Ishikawa (cell line): ENCODE results near the gene HGS.

Experiments
- CEBPB ChIP-seq: IDR thresholded peaks from 2 replicates; pipeline ENCODE4 v1.6.1; 2012
- EGR1 ChIP-seq: IDR thresholded peaks from 2 replicates; pipeline ENCODE4 v1.6.1; 2012
- EP300 ChIP-seq: IDR thresholded peaks from 2 replicates; pipeline ENCODE4 v1.6.1; 2012; ENCODE audit warnings: borderline replicate concordance
- FOXM1 ChIP-seq: IDR thresholded peaks from 2 replicates; pipeline ENCODE4 v1.6.1; 2012; ENCODE audit warnings: low read depth, borderline replicate concordance
- NFIC ChIP-seq: IDR thresholded peaks from 2 replicates; pipeline ENCODE4 v1.6.1; 2012
- RAD21 ChIP-seq: IDR thresholded peaks from 2 replicates; pipeline ENCODE4 v1.6.1; 2012; ENCODE audit warnings: low read depth
- TAF1 ChIP-seq: IDR thresholded peaks from 2 replicates; pipeline ENCODE4 v1.6.1; 2012; ENCODE audit warnings: low read depth, mild to moderate bottlenecking
- YY1 ChIP-seq: IDR thresholded peaks from 2 replicates; pipeline ENCODE4 v1.6.1; 2012; ENCODE audit warnings: low read depth
- ZBTB7A ChIP-seq: IDR thresholded peaks from 2 replicates; pipeline ENCODE4 v1.6.1; 2012; ENCODE audit warnings: low read depth
- TF ChIP-seq, protein P1 (sequence below): IDR thresholded peaks from 2 replicates; pipeline ENCODE4 v1.6.1; 2012
- TF ChIP-seq, protein P2 (sequence below): IDR thresholded peaks from 2 replicates; pipeline ENCODE4 v1.6.1; 2012; ENCODE audit warnings: low read depth, mild to moderate bottlenecking

DNA sequence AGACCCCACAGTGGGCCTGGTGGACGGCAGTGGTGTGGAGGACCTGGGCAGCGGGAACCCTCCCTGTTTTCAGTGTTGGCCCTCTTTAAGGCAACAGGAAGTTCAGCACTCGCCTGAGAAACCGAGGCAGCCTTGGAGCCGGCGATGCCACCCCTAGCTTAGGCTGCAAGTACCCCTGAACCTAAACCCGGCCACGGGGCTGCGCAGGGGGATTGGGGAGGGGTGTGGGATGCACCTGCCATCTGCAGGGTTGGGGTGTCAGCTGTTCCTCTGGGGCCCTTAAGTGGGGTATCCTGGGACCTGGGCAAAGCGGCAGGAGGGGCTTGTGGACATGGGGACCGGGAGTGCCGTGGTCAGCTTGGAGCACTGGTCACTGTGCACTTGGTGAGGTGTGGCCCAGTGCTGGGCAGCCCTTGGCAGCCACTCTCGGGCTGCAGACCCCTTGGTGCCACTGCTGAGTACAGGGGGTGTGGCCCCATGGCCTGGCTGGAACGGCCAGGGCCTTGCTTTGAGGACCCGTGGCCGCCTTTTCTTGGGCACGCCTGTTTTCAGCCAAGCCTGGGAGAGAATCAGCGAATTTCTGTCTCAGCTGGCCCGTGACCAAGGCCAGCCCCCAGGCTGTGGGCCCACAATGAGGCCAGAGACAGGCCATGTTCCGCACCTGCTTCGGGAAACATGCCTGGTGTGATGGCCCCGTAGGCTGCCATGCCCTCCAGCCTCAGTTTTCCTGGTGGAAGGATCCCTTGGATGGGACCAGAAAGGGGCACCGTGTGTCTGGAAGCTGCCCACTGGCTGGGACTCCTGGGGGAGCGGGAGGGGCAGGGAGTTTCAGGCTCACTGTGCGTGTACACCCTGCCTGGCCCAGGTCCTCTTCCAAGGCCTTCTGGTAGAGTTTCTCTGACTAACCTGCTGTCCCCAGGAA is 24.2 kb downstream of the HGS start:
- TF ChIP-seq, protein P1, sequence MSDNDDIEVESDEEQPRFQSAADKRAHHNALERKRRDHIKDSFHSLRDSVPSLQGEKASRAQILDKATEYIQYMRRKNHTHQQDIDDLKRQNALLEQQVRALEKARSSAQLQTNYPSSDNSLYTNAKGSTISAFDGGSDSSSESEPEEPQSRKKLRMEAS = no peak
- TF ChIP-seq EGR1 (no peak), CEBPB (no peak), TAF1 (no peak), ZBTB7A (no peak), EP300 (no peak), NFIC (no peak), RAD21 (no peak), FOXM1 (no peak), YY1 (no peak)
- TF ChIP-seq, protein P2, sequence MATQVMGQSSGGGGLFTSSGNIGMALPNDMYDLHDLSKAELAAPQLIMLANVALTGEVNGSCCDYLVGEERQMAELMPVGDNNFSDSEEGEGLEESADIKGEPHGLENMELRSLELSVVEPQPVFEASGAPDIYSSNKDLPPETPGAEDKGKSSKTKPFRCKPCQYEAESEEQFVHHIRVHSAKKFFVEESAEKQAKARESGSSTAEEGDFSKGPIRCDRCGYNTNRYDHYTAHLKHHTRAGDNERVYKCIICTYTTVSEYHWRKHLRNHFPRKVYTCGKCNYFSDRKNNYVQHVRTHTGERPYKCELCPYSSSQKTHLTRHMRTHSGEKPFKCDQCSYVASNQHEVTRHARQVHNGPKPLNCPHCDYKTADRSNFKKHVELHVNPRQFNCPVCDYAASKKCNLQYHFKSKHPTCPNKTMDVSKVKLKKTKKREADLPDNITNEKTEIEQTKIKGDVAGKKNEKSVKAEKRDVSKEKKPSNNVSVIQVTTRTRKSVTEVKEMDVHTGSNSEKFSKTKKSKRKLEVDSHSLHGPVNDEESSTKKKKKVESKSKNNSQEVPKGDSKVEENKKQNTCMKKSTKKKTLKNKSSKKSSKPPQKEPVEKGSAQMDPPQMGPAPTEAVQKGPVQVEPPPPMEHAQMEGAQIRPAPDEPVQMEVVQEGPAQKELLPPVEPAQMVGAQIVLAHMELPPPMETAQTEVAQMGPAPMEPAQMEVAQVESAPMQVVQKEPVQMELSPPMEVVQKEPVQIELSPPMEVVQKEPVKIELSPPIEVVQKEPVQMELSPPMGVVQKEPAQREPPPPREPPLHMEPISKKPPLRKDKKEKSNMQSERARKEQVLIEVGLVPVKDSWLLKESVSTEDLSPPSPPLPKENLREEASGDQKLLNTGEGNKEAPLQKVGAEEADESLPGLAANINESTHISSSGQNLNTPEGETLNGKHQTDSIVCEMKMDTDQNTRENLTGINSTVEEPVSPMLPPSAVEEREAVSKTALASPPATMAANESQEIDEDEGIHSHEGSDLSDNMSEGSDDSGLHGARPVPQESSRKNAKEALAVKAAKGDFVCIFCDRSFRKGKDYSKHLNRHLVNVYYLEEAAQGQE = no peak
